Kidney (tissue), 14 donors: ENCODE data around the gene UBE3C. TPM values are rescaled to one million over a fixed set of nuclear protein-coding genes. Genes with fewer than 3 reads are reported as not detected.

Experiments
- DNase-seq, 5 donors: peaks; one replicate each; pipeline ENCODE4 v3.0.0-alpha.2; 2013 to 2020
- FAIRE-seq: peaks from 2 replicates; lab custom pipeline; 2012; peaks lifted over from hg19 to GRCh38; lab: Jason Lieb, UNC
- H3K27ac ChIP-seq, 2 donors: one replicate each; pipeline ENCODE4 v1.7.0; 2013; ENCODE audit warnings: low read depth in 2 of 2, low read length in 2 of 2, inconsistent platforms in 1 of 2
- H3K27me3 ChIP-seq: one replicate; pipeline ENCODE4 v1.7.1; 2013; ENCODE audit warnings: low read length, inconsistent platforms; ENCODE audit not compliant: control insufficient read depth, insufficient read depth
- H3K36me3 ChIP-seq, 3 donors: one replicate each; pipeline versions ENCODE4 v1.7.0 to v1.7.1; 2013; ENCODE audit warnings: low read length in 3 of 3, control low read depth in 1 of 3, inconsistent platforms in 1 of 3; ENCODE audit not compliant: insufficient read depth in 3 of 3, control insufficient read depth in 2 of 3
- H3K4me1 ChIP-seq, 3 donors: one replicate each; pipeline versions ENCODE4 v1.7.0 to v1.7.1; 2013; ENCODE audit warnings: low read length in 3 of 3, inconsistent platforms in 1 of 3, low read depth in 1 of 3; ENCODE audit not compliant: control insufficient read depth in 2 of 3, insufficient read depth in 2 of 3
- H3K4me3 ChIP-seq, 3 donors: one replicate each; pipeline versions ENCODE4 v1.7.0 to v1.8.1; 2013; ENCODE audit warnings: low read length in 3 of 3, control low read depth in 1 of 3, inconsistent platforms in 1 of 3
- H3K9ac ChIP-seq, 3 donors: one replicate each; pipeline versions ENCODE4 v1.7.0 to v1.7.1; 2013; ENCODE audit warnings: low read length in 3 of 3, control low read depth in 1 of 3, inconsistent platforms in 1 of 3
- H3K9me3 ChIP-seq, 3 donors: one replicate each; pipeline versions ENCODE4 v1.7.0 to v1.7.1; 2013; ENCODE audit warnings: low read length in 3 of 3, control low read depth in 1 of 3, inconsistent platforms in 1 of 3; ENCODE audit not compliant: control insufficient read depth in 2 of 3, insufficient read depth in 1 of 3
- intact Hi-C: fragments of 100-400 bp; cut with DNase I; formaldehyde crosslinking; loops from one replicate; pipeline ENCODE4 v1.11.1; 2022
- polyA plus RNA-seq: library from polyadenylated mRNA; stranded (reverse); fragments of 350-450 nt; fragmentation: Illumina TruSeq; extraction: RNeasy Lipid Tissue Mini Kit (QIAGEN cat#74804); gene quantifications from one replicate; pipeline ENCODE4 v1.2.3, GENCODE V29; 2014; ENCODE audit warnings: low read depth, low replicate concordance; ENCODE audit not compliant: insufficient read depth
- total RNA-seq: library from RNA; stranded (reverse); fragmentation: NEBNext Ultra II Directional; extraction: Animal tissue kit (Norgen Biotek cat#: 25700); gene quantifications from one replicate; pipeline ENCODE4 v1.2.1, GENCODE V29; 2021
- TF ChIP-seq, protein P1 (sequence below): IDR thresholded peaks from 3 replicates; pipeline ENCODE4 v1.5.1; 2012; ENCODE audit warnings: mild to moderate bottlenecking, moderate library complexity, borderline replicate concordance; ENCODE audit not compliant: insufficient read depth; ENCODE audit errors: extremely low read depth
- donor health status: control.
- donor health status: control.
- donor health status: control.
- donor health status: control.
- donor health status: control.
- donor health status: DM: yes; HTN: yes; CAD: no.
- donor health status: Normal renal cell carcinoma (clear cell type).

UBE3C gene
- total and polyA plus RNA-seq, 2 donors from 2014 or later: 20.9 to 58.5 TPM

DNA sequence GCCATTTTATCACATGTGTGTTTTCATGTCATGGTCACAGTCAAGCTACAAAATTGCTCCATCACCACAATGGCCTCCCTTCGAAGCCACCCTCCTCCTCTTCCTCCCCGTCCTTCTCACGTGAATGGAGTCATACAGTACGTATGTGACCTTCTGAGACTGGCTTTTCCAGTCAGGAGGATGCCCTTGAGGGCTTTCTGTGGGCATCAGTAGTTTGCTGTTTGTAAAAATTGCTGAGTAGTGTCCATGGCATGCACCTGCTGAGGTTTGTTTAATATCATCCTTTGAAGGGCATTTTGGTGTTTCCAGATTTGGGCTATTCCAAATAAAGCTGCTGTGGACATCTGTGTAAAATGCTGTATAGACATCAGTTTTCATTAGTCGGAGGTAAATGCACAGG is 5.9 kb upstream of the UBE3C start:
- H3K9ac ChIP-seq: no peak overlapping the region
- H3K4me3 ChIP-seq: no peak overlapping the region
- H3K9me3 ChIP-seq: no peaks in the 10 kb centered on the region
- TF ChIP-seq, protein P1, sequence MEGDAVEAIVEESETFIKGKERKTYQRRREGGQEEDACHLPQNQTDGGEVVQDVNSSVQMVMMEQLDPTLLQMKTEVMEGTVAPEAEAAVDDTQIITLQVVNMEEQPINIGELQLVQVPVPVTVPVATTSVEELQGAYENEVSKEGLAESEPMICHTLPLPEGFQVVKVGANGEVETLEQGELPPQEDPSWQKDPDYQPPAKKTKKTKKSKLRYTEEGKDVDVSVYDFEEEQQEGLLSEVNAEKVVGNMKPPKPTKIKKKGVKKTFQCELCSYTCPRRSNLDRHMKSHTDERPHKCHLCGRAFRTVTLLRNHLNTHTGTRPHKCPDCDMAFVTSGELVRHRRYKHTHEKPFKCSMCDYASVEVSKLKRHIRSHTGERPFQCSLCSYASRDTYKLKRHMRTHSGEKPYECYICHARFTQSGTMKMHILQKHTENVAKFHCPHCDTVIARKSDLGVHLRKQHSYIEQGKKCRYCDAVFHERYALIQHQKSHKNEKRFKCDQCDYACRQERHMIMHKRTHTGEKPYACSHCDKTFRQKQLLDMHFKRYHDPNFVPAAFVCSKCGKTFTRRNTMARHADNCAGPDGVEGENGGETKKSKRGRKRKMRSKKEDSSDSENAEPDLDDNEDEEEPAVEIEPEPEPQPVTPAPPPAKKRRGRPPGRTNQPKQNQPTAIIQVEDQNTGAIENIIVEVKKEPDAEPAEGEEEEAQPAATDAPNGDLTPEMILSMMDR: no peak
- H3K36me3 ChIP-seq: no peaks in the 10 kb centered on the region
- no peaks in the 10 kb centered on the region for H3K27me3 ChIP-seq
- DNase-seq: no peak
- H3K4me1 ChIP-seq: no peaks in the 10 kb centered on the region
- no peak overlapping the region for H3K27ac ChIP-seq
- intact Hi-C loops: no loop called here
- no peak for FAIRE-seq

DNA sequence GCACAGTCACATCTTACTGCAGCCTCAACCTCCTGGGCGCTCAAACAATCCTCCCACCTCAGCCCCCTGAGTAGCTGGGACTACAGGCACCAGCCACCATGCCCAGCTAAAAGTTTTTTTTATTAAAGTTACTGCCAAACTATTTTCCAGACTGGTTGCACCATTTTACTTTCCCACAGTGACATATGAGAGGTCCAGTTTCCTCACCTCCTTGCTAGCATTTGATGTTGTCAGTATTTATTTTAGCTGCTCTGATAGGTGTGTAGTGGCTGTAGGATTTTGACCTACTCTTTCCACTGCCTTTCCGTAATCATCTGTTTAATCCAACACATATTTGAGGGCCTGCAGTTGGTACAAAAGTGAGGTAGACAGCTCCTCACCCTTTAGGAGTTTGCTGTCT is 5.4 kb upstream of the UBE3C start:
- no peaks in the 10 kb centered on the region for H3K27me3 ChIP-seq
- no peak for FAIRE-seq
- intact Hi-C loops: no loop called here

DNA sequence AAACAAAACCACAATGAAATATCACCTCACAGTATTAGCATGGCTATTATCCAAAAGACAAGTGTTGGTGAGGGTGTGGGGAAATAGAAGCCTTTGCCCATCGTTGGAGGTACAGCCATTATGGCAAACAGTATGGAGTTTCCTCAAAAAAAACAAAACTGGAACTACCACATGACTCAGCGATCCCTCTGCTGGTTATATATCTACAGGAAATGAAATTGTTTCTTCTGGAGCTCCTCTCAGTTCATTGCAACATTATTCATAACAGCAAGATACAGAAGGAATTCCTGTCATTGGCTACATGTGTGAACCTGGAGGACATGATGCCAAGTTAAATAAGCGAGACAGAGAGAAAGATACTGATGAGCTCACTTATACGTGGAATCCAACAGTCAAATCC is 2.4 kb upstream of the UBE3C start:
- H3K9me3 ChIP-seq: no peaks in the 10 kb centered on the region
- TF ChIP-seq, protein P1: no peak
- no peak overlapping the region for H3K27ac ChIP-seq
- no peak for DNase-seq
- H3K27me3 ChIP-seq: no peaks in the 10 kb centered on the region
- H3K4me1 ChIP-seq: peaks cover 0 to 21% (median 15%) of the 10 kb centered on the region in 3 donors
- H3K36me3 ChIP-seq: peaks cover 2 to 13% (median 3%) of the 10 kb centered on the region in 3 donors
- FAIRE-seq: no peak
- H3K9ac ChIP-seq: no peak overlapping the region
- intact Hi-C loops: no loop called here
- no peak overlapping the region for H3K4me3 ChIP-seq

More for the DNA sequence above, 5.4 kb upstream of the UBE3C start:
- no peaks in the 10 kb centered on the region for H3K36me3 ChIP-seq
- no peak overlapping the region for H3K9ac ChIP-seq
- no peak overlapping the region for H3K27ac ChIP-seq
- no peak overlapping the region for H3K4me3 ChIP-seq
- no peak for DNase-seq
- TF ChIP-seq, protein P1: no peak
- no peaks in the 10 kb centered on the region for H3K9me3 ChIP-seq
- H3K4me1 ChIP-seq: peaks cover 0 to 2% (median 0%) of the 10 kb centered on the region in 3 donors

DNA sequence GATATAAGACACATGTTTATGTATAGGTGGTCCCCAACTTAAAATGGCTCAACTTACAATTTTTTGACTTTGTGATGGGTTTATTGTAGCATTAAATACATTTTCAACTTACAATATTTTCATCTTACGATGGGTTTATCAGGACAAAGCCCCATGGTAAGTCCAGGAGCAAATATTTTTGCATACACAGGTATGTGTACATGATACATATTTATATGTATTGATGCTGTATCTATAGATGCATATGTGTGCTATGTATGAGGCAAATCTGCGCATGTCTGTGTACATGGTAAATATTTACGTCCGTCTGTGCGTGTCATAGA is 664 bp upstream of the UBE3C start:
- peaks cover 0 to 26% (median 15%) of the 10 kb centered on the region in 3 donors for H3K4me1 ChIP-seq
- no peak for FAIRE-seq
- peaks cover 2 to 19% (median 9%) of the 10 kb centered on the region in 3 donors for H3K36me3 ChIP-seq
- no peak for DNase-seq
- H3K27ac ChIP-seq: peak overlapping the region; percentile 68 to 76
- intact Hi-C loops: no loop called here
- no peaks in the 10 kb centered on the region for H3K27me3 ChIP-seq
- H3K9ac ChIP-seq: peak overlapping the region; percentile 31 to 68 (median 39)
- no peaks in the 10 kb centered on the region for H3K9me3 ChIP-seq
- TF ChIP-seq, protein P1: no peak
- peak overlapping the region; percentile 55 to 85 (median 59) for H3K4me3 ChIP-seq
